GM23248 (cell line): ENCODE results near the gene NR4A1. TPM values are rescaled to one million over a fixed set of nuclear protein-coding genes. Genes with fewer than 3 reads are reported as not detected.

Source experiments
- DNase-seq: peaks from one replicate; pipeline ENCODE4 v3.0.0-alpha.2; 2015
- H2AFZ ChIP-seq: fragments of 200-600 bp; sonication (generic); 2 replicates; pipeline ENCODE4 v1.6.1; 2016; ENCODE audit warnings: antibody characterized with exemption
- H3F3A ChIP-seq: fragments of 200-600 bp; sonication (generic); 2 replicates; pipeline ENCODE4 v1.6.1; 2016; ENCODE audit warnings: mild to moderate bottlenecking, antibody characterized with exemption, mixed run types; ENCODE audit not compliant: insufficient read depth
- H3K27ac ChIP-seq: fragments of 200-600 bp; sonication (generic); 2 replicates; pipeline ENCODE4 v1.5.1; 2016; ENCODE audit warnings: mild to moderate bottlenecking
- H3K27me3 ChIP-seq: fragments of 200-600 bp; sonication (generic); replicated peaks from 2 replicates; pipeline ENCODE4 v1.6.1; 2016; ENCODE audit warnings: mild to moderate bottlenecking; ENCODE audit not compliant: insufficient read depth
- H3K36me3 ChIP-seq: fragments of 200-600 bp; sonication (generic); 2 replicates; pipeline ENCODE4 v1.6.1; 2016; ENCODE audit warnings: low read depth, mild to moderate bottlenecking
- H3K4me1 ChIP-seq: fragments of 200-600 bp; sonication (generic); 2 replicates; pipeline ENCODE4 v1.6.1; 2016; ENCODE audit warnings: mild to moderate bottlenecking; ENCODE audit not compliant: insufficient read depth
- H3K4me2 ChIP-seq: fragments of 200-600 bp; sonication (generic); one replicate; pipeline ENCODE4 v1.6.1; 2016; ENCODE audit warnings: mild to moderate bottlenecking; ENCODE audit not compliant: unreplicated experiment
- H3K4me3 ChIP-seq: fragments of 200-600 bp; sonication (generic); 2 replicates; pipeline ENCODE4 v1.5.1; 2016; ENCODE audit warnings: mild to moderate bottlenecking
- H3K79me2 ChIP-seq: fragments of 200-600 bp; sonication (generic); 2 replicates; pipeline ENCODE4 v1.6.1; 2016; ENCODE audit warnings: mild to moderate bottlenecking; ENCODE audit not compliant: insufficient read depth
- H3K9ac ChIP-seq: fragments of 200-600 bp; sonication (generic); 2 replicates; pipeline ENCODE4 v1.6.1; 2016; ENCODE audit warnings: mild to moderate bottlenecking
- H3K9me2 ChIP-seq: fragments of 200-600 bp; sonication (generic); 2 replicates; pipeline ENCODE4 v1.6.1; 2016; ENCODE audit warnings: mixed run types, mild to moderate bottlenecking, moderate library complexity; ENCODE audit not compliant: insufficient read depth
- H3K9me3 ChIP-seq: fragments of 200-600 bp; sonication (generic); one replicate; pipeline ENCODE4 v1.6.1; 2017; ENCODE audit warnings: low read depth
- H4K20me1 ChIP-seq: fragments of 200-600 bp; sonication (generic); 2 replicates; pipeline ENCODE4 v1.6.0; 2016; ENCODE audit not compliant: insufficient read depth
- EZH2 ChIP-seq: fragments of 200-600 bp; sonication (generic); IDR thresholded peaks from 2 replicates; pipeline ENCODE4 v1.6.1; 2018; ENCODE audit warnings: antibody characterized with exemption, mild to moderate bottlenecking; ENCODE audit not compliant: insufficient read depth, poor library complexity, severe bottlenecking
- EZH2phosphoT487 ChIP-seq: fragments of 200-600 bp; sonication (generic); IDR thresholded peaks from 2 replicates; pipeline ENCODE4 v1.6.1; 2018; ENCODE audit warnings: antibody characterized with exemption, moderate library complexity, mild to moderate bottlenecking, low read depth; ENCODE audit not compliant: insufficient read depth
- WGBS, 2 experiments: methylation state at CpG; one replicate each; pipeline ENCODE4 v1.1.6; 2015 to 2017; ENCODE audit warnings: low lambda C conversion rate in 2 of 2, low coverage in 1 of 2; ENCODE audit errors: missing lambda C conversion rate in 2 of 2; 5-methylcytosine and 5-hydroxymethylcytosine counted together
- in situ Hi-C: fragments of 300-500 bp; cut with MboI; formaldehyde crosslinking; loops from 2 replicates; pipeline ENCODE4 v1.15.0; 2020
- polyA plus RNA-seq: library from polyadenylated mRNA; unstranded; fragments of >200 nt; fragmentation: Nextera tagmentation; extraction: Ambion mirVana; gene quantifications from 2 replicates; pipeline ENCODE4 v1.2.1, GENCODE V29; 2016
- total RNA-seq: library from RNA; depleted of rRNA; stranded (reverse); fragments of >200 nt; shearing (Covaris generic); gene quantifications from 2 replicates; pipeline ENCODE4 v1.2.3, GENCODE V29; 2014

NR4A1 gene
- total and polyA plus RNA-seq, 2 experiments from 2014 or later, result 11.1 to 13.1 TPM

GRCh38 chr12:52062167-52063081 is 11.2 kb downstream of the NR4A1 start:
- H3K27ac ChIP-seq, result no peak overlapping the region
- peak overlapping the region; percentile 83; the same call in 1 of the 2 replicates for H3K9ac ChIP-seq
- no peak overlapping the region for H2AFZ ChIP-seq
- H3K9me3 ChIP-seq, result no peaks in the 10 kb centered on the region
- WGBS, 2 experiments, result 89 to 94% methylated on average over 6 of the region's 6 CpGs
- H3K36me3 ChIP-seq, result no peaks in the 10 kb centered on the region
- no peak overlapping the region for H3K4me2 ChIP-seq
- no peak for DNase-seq
- H4K20me1 ChIP-seq, result no peaks in the 10 kb centered on the region
- no peaks in the 10 kb centered on the region for H3K9me2 ChIP-seq
- no peak overlapping the region for H3K4me3 ChIP-seq
- no peaks in the 10 kb centered on the region for H3K79me2 ChIP-seq
- peaks cover 16% of the 10 kb centered on the region for H3K4me1 ChIP-seq
- H3K27me3 ChIP-seq, result no peaks in the 10 kb centered on the region
- H3F3A ChIP-seq, result peaks cover 24% of the 10 kb centered on the region
- no peak for TF ChIP-seq EZH2phosphoT487
- TF ChIP-seq EZH2, result no peak
- in situ Hi-C loops, result no loop called here

DNA sequence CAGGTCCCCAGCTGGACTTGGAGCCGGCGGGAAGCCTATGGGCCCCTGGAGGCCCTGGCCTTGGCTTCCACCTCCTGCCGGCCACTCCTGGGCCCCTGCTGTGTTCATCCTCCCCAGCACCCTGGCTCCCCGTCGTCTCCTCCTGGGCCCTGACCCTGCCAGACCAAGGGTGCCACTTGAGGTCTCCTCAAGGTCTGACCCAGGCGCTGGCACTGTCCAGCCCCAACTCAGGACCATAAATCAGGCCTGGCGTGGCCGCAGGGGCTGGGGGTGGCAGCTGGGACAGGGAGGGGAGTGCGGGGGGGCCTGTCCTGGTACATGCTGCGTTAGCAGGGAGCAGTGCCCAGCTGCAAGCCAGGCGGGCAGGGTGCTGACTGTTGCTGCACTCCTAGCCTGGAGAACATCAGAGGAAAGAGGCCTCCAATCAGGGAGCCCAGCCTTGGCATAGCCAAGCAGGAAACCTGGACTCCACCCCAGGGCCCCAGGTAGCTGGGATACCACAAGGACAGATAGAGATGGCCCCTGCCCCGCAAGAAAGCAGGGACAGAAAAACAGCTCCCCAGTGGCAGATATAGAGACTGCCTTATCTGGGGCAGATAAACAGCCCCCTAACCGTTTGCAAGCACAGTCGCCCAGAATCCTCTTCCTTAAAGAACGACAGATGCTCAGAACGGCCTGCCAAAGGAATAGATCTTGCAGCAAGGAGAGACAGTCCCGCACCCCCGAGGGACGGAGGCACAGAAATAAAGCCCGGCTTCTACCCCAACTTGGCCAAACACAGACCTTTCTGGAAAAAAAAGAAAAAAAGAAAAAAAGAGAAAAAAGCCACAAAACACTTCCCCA is 12.1 kb downstream of the NR4A1 start:
- Histone ChIP-seq H3F3A (peaks cover 17% of the 10 kb centered on the region; the same call in 1 of the 2 replicates), H3K79me2 (no peaks in the 10 kb centered on the region), H3K27me3 (no peaks in the 10 kb centered on the region), H3K4me2 (peak overlapping the region; percentile 18), H3K9me3 (no peaks in the 10 kb centered on the region), H3K9me2 (no peaks in the 10 kb centered on the region), H3K9ac (peak overlapping the region; percentile 83), H3K4me1 (peaks cover 16% of the 10 kb centered on the region), H3K27ac (peak overlapping the region; percentile 95), H4K20me1 (no peaks in the 10 kb centered on the region), H3K36me3 (no peaks in the 10 kb centered on the region), H2AFZ (peak overlapping the region; percentile 63), H3K4me3 (no peak overlapping the region; the same call in 1 of the 2 replicates)
- in situ Hi-C loops, result no loop called here
- no peak for DNase-seq
- no peak for TF ChIP-seq EZH2
- no peak for TF ChIP-seq EZH2phosphoT487
- WGBS, 2 experiments, result 55 to 57% methylated on average over 17 to 20 of the region's 20 CpGs

GRCh38 chr12:52063981-52064649 is 12.9 kb downstream of the NR4A1 start:
- Histone ChIP-seq H3F3A (0 out of 2 replicates have a peak, but pooled peaks cover 11% of the 10 kb centered on the region), H3K36me3 (no peaks in the 10 kb centered on the region), H3K9ac (peak overlapping the region; percentile 83), H3K79me2 (no peaks in the 10 kb centered on the region), H3K27me3 (no peaks in the 10 kb centered on the region), H3K4me2 (peak overlapping the region; percentile 18), H3K27ac (peak overlapping the region; percentile 95), H3K9me2 (no peaks in the 10 kb centered on the region), H2AFZ (peak overlapping the region; percentile 63), H3K9me3 (no peaks in the 10 kb centered on the region), H4K20me1 (no peaks in the 10 kb centered on the region), H3K4me3 (no peak overlapping the region; the same call in 1 of the 2 replicates), H3K4me1 (peaks cover 16% of the 10 kb centered on the region)
- WGBS, 2 experiments, result 13% methylated on average over 12 of the region's 12 CpGs
- in situ Hi-C loops, result no loop called here
- peak; percentile 96 for DNase-seq
- TF ChIP-seq EZH2phosphoT487 (no peak), EZH2 (no peak)
